Middle frontal gyrus (tissue), 1 donor: Measurements from ENCODE around the gene GPX8.

ENCODE experiments used
- DNase-seq: peaks from one replicate; pipeline ENCODE4 v3.0.0-alpha.2; 2015; ENCODE audit warnings: low spot score; ENCODE audit errors: extremely low spot score

The GPX8 gene

DNA sequence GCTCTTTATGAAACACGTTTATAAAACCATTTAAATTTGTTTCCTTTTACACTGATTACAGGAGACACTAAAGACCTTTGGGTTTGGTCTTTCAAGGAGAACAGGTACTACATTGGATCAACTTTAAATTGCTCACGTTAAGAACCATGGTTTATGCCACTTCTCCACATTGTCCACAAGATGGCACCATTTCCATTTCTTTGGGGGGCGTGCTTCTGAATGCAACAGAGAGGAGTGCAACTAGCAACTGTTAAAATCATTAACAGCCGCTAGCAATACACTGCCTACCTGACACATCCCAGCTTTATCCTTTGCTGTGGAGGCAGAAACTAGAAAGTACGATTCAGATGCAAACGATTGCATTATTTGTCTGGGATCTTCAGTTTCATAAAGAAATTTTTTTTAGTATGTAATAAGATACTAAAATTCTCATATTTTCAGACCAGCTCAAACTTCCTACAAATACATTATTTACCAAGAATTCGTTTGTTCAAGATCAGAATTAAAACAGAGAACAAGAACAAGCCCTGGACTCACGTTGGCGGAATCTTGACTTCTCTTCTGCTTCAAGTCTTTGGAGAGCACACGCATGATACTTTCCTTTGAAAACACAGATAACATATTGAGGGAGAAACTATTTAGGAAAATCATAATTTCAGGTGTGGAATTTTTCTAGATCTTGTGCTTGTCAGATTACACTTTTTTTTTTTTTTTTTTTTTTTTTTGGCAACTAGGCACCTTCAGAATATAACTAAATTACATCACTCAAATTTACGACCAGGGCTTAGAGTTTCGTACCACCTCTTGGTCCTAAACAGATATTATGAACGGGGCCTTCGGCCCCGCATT lies 12.3 kb downstream of the GPX8 start:
- peak; percentile 37 for DNase-seq

DNA sequence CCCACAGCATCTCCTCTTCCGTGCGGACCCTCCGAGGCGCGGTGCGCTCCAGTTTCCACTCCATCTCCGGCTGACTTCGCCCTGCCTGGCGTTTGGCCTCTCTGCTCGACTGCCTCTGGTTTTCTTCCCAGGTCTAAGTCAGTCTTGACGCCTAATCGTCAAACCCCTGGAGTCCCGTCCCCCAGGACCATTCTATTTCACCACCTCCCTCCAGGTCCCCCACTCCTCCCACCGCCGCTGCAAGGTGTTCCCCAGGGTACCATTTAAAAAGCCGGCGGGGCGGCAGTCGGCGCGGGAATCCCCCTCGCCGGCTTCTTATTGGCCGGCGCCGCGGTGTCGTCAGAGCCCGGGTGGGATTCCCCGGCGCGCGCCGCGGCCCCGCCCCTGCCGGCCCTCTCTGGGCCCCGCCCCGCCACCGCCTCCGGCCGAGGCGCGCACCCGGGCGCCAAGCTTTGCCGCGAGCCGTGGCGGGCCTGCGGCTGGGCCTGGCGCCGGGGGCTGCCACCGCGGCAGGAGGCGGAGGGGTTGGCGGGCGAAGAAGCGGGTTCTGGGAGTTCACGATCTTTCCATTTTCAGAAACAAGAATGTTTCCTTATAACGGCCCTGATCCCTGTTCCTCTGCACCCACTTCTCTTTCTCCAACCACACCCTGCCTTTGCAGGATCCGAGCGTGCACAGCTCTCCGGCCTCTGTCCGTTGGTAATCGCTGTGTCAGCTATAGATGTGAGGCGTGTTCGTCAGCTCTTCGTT lies 13.1 kb downstream of the GPX8 start, which contains the start of gene CDC20B:
Gene CDC20B (minus strand): TSS at position 241 of the 750 bp plus-strand sequence. CDS start 177 bp downstream, at position 64.
- DNase-seq: no peak

GRCh38 chr5:55173687-55174230 lies 13.8 kb downstream of the GPX8 start:
- DNase-seq: no peak

GRCh38 chr5:55175781-55176175 lies 15.8 kb downstream of the GPX8 start:
- DNase-seq: no peak

DNA sequence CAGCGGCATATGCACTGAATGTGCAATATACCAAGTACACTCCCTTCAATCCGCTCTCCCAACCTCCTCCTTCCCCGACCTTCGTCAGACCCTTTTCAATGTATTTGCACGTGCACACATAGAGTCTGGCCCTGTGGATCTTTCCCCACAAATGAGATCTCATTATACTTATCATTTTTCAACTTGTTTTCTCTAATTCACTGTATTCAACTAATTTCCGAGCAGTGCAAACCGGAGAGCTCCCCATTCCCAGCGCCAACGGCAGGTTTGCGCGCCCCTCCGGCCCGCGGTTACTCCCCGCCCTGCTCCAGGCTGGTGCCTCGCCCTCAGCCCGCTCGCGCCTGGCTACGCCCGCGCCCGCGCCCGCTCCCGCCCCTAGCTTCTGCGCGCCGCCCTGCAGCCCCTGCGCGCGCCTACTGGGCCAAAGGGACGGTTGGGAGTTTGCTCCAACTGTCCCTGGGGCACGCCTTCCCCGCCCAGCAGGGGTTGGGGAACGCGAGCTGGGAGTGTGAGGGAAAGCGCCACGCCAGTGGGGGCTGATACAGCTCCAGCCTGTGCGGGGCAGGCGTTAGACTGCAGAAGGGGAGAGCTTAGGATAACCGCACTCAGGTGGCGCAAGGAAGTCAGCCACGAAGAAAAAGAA lies 16.3 kb downstream of the GPX8 start:
- no peak for DNase-seq

DNA sequence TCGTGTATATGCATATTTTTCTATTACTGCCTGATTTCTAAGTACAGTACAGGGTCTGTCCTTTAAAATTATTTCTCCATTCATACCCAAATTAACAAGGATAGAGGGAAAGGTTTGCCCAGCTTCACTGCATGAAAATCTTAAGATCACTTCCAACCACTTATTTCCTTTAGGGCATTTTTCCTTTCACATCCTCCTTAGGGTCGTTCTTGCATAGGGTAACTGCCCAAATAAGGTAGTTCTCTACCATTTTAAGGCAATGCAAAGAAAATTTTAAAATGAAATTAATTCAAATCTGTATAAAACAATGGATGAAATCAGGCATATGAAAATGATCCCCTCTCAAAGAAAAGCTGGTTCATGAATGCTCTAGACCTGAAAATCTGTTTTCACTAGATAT lies 17.1 kb downstream of the GPX8 start:
- no peak for DNase-seq

GRCh38 chr5:55180016-55180415 lies 20.0 kb downstream of the GPX8 start:
- DNase-seq: no peak

- DNase-seq: no peak
Observed at GRCh38 chr5:55187370-55187769, 27.4 kb downstream of the GPX8 start.

DNA sequence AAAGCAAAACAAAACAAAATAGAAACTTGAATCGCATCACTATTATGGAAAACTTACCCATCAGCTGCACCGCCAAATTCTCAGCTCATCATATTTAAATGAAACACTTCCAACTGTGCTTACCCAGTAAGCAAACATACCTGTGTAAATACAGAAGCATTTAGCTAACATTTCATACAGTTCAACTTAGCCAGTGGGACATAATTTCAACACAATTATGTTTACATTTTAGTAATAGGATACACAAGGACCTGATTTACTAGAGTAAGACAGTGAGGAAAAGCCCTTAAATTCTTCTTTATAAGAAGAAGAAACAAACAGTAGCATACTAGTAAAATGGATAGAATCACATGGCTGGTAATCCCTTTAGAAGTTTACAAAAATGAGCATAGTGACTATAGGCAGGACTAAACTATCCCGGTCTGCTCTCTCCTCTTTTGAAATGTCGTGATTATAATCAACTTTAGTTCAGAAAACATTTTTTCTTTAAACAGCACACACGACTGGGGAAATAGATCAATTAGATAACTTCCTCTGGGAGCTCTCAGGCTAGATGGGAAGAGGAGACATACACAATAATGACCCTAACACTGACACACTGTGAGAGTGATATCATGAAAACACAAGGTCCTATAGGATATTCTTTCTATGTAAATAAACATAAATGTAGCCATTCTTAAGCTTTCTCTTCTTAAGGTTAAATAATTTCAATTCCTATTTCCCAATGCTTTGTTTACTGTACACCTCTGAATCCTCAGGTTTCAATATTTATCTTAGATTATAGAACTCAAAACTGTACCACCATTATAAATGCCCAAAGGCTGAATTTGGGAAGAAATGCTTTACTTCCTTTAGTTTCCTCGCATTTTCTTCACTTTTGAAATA lies 28.9 kb downstream of the GPX8 start:
- no peak for DNase-seq

GRCh38 chr5:55191165-55191564 lies 31.2 kb downstream of the GPX8 start:
- no peak for DNase-seq

DNA sequence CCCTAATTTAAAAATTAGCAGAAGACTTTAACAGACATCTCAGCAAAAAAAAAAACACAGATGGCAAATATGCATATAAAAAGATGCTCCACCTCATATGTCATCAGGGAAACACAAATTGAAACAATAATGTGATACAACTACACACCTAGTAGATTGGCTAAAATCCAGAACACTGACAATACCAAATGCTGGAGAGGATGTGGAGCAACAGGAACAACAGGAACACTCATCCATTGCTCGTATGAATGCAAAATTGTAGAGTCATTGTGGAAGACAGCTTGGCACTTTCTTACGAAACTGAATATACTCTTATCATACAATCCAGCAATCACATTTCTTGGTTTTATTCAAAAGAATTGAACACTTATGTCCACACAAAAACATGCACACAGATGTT lies 45.0 kb downstream of the GPX8 start:
- no peak for DNase-seq

DNA sequence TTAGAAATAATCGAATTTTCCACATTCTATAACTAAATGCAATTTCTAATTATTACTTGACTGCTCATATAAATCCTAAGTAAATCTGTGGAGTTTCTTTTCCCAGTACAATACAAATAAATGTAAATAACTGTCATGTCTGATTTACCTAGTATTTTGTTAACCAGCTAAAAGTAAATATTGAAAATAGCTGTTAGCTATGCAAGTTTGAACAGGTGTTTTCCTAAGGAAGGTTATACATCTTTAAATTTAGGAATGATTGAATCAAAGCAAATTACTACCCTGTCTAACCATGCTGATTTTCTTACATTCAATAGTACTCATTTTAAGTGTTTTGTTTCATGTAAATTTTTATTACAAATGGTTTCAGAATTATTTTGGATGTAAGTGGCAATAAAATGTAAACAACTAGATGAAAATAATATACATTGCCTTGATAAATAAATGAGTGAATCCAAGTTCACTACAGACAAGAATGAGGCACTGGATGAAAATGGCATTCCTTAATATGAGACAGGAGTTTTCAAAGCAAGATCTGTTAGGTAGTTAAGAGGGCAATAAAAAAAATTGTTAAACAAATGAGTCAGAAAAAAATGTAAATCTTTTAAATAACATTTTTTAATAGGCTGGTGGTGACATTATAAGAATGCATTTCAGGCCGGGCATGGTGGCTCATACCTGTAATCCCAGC lies 51.4 kb downstream of the GPX8 start:
- DNase-seq: no peak
